SH-SY5Y (cell line): ENCODE data around the gene ZBTB7C.

Experiments used
- GATA2 ChIP-seq: IDR thresholded peaks from 2 replicates; pipeline ENCODE4 v1.6.1; 2011; ENCODE audit warnings: mild to moderate bottlenecking, low read depth, low read length
- GATA3 ChIP-seq: IDR thresholded peaks from 2 replicates; pipeline ENCODE4 v1.6.1; 2011; ENCODE audit warnings: low read depth, mild to moderate bottlenecking, low read length, moderate library complexity

DNA sequence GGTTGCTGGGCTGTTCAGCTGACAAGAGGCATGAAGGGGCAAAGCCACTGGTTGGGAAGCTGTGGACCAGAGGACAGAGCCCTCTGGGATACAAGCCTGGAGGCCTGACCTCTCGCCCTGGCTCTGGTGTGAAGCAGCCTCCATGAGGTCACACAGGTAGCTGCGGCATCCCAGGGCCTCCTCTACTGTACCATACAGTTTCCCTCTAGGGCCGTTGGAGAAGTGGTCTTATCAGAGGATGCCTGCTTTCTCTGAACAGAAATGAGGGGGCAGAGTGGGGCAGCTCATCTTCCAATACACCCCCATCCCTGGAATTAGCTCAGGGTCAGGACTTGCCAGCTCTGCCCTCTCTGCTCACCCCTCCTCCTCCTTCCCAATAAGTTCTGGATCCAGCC is 343.6 kb downstream of the ZBTB7C start:
- no peak for TF ChIP-seq GATA2
- no peak for TF ChIP-seq GATA3
